Measurements from ENCODE around the gene TRAPPC2L. TPM values are rescaled to one million over a fixed set of nuclear protein-coding genes. Genes with fewer than 3 reads are reported as not detected.

The TRAPPC2L gene, protein sequence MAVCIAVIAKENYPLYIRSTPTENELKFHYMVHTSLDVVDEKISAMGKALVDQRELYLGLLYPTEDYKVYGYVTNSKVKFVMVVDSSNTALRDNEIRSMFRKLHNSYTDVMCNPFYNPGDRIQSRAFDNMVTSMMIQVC
- total RNA-seq (10 to 100 TPM; 20.3 to 65.7 (median 44.2) TPM), polyA plus RNA-seq (10 to 100 TPM; 30.3 to 51.3 TPM)
- long read RNA-seq, donor 1, transcript TRAPPC2L-201 (5 exons, 2,215 nt) = major isoform, 14 of 55 reads
- long read RNA-seq, donor 1, partial matches to known transcripts = 1 of 55 reads
- long read RNA-seq, donor 1, other reads (novel, unspliced or antisense) = 38 of 55 reads
- long read RNA-seq, donor 2, transcript TRAPPC2L-201 (5 exons, 2,215 nt) = major isoform, 14 of 52 reads
- long read RNA-seq, donor 2, transcript TRAPPC2L-209 (5 exons, 1,084 nt) = minor isoform, 6 of 52 reads
- long read RNA-seq, donor 2, partial matches to known transcripts = 0 of 52 reads
- long read RNA-seq, donor 2, other reads (novel, unspliced or antisense) = 28 of 52 reads
- long read RNA-seq, donor 3, transcript TRAPPC2L-201 (5 exons, 2,215 nt) = major isoform, 10 of 30 reads
- long read RNA-seq, donor 3, partial matches to known transcripts = 0 of 30 reads
- long read RNA-seq, donor 3, other reads (novel, unspliced or antisense) = 16 of 30 reads

DNA sequence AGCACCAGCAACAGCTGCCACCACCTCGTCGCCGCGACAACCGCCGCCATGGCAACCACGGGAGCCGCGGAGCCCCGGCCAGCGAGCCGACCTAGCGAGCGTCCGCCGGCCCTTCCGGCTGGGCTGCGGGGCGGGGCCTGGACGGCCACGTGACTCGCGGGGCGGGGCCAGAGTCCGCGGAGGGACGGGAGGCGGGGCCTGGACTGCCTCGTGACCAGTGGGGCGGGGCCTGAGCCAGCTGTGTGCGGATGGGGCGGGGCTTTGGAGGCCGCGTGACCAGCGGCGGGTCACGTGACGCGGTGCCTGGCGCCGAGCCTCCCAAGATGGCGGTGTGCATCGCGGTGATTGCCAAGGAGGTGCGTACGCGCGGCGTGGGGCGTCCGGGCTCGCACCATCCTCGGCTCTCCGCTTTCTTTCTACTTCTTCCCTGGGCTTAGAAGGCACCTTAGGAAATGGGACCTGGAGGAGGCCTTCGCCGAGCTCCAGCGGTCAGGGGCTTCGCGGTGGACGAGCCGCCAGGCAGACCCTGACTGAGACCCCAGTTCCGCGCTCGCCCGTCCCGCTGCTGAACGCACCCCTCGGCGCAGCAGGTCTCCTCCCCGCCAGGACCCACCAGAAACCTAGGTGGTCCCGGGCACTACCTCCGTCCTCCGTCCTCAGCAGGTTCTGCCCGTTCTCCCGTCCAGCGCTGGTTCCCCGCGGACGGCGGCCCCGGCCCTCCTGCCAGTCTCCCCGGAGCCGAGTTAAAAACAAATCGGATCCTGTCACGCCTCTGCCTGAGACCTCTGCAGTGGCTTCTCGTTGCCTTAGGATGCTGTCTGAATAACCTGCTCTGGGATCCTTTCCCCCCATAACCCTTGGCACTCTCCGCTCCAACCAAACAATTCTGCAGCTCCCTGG is at the start of gene TRAPPC2L, which contains the start of gene GALNS:
TSS of gene TRAPPC2L (plus strand) at position 300 of the 900 bp plus-strand sequence. CDS start at position 324, 24 bp downstream.
TSS of gene GALNS (minus strand) at position 120 of the 900 bp plus-strand sequence. CDS start at position 50, 70 bp downstream.
- Histone ChIP-seq H3K4me1 (peaks cover 0 to 52% (median 21%) of the 10 kb centered on the region in 12 donors), H3K27me3 (no peaks in the 10 kb centered on the region), H3K27ac (peak within 1 kb of the TSS in 11 of 12 donors; percentile 53 to 86 (median 81)), H3K9me3 (no peaks in the 10 kb centered on the region), H3K36me3 (peaks cover 0 to 37% (median 32%) of the 10 kb centered on the region in 9 donors), H3K4me3 (peak within 1 kb of the TSS; percentile 63 to 98 (median 90))
- peak in 1 of 2 donors; percentile 88 for TF ChIP-seq POLR2A (IDR thresholded peaks at IDR 0.05)
- TF ChIP-seq, protein P1, sequence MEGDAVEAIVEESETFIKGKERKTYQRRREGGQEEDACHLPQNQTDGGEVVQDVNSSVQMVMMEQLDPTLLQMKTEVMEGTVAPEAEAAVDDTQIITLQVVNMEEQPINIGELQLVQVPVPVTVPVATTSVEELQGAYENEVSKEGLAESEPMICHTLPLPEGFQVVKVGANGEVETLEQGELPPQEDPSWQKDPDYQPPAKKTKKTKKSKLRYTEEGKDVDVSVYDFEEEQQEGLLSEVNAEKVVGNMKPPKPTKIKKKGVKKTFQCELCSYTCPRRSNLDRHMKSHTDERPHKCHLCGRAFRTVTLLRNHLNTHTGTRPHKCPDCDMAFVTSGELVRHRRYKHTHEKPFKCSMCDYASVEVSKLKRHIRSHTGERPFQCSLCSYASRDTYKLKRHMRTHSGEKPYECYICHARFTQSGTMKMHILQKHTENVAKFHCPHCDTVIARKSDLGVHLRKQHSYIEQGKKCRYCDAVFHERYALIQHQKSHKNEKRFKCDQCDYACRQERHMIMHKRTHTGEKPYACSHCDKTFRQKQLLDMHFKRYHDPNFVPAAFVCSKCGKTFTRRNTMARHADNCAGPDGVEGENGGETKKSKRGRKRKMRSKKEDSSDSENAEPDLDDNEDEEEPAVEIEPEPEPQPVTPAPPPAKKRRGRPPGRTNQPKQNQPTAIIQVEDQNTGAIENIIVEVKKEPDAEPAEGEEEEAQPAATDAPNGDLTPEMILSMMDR (IDR thresholded peaks at IDR 0.05) = no peak
- ATAC-seq = peak; percentile 93 to 98 (median 98)
- intact Hi-C loops (cut with DNase I) = loop anchor here in 4 of 10 donors (1.0 to 10.0 kb wide), 7 partner anchors 29 to 360 kb away; partner anchors contain the start of genes ZNF778 (in 2 of the 4) and APRT (in 1 of the 4)
- WGBS, 4 donors = 0 to 1% (median 0%) methylated on average over 46 to 87 of the region's 87 CpGs
- DNase-seq = peak; percentile 98 to 100 (median 99)

GRCh38 chr16:88807142-88807625 is 49.7 kb upstream of the TRAPPC2L start:
- H3K4me3 ChIP-seq = no peak overlapping the region
- H3K4me1 ChIP-seq = peaks cover 0 to 47% (median 23%) of the 10 kb centered on the region in 12 donors
- H3K27ac ChIP-seq = no peak overlapping the region
- intact Hi-C loops (cut with DNase I) = no loop called here
- 88 to 93% (median 91%) methylated on average over 16 to 24 of the region's 24 CpGs for WGBS, 4 donors
- no peaks in the 10 kb centered on the region for H3K27me3 ChIP-seq
- no peak for ATAC-seq
- H3K36me3 ChIP-seq = peaks cover 0 to 28% (median 4%) of the 10 kb centered on the region in 9 donors
- TF ChIP-seq, protein P1 (IDR thresholded peaks at IDR 0.05) = no peak
- TF ChIP-seq POLR2A (IDR thresholded peaks at IDR 0.05) = no peak
- no peaks in the 10 kb centered on the region for H3K9me3 ChIP-seq
- no peak for DNase-seq

- intact Hi-C loops (cut with DNase I) = no loop called here
- DNase-seq = no peak
- no peaks in the 10 kb centered on the region for H3K27me3 ChIP-seq
- ATAC-seq = no peak
- 91 to 95% (median 93%) methylated on average over 14 to 26 of the region's 26 CpGs for WGBS, 4 donors
- no peak for TF ChIP-seq POLR2A (IDR thresholded peaks at IDR 0.05)
- TF ChIP-seq, protein P1 (IDR thresholded peaks at IDR 0.05) = no peak
- H3K27ac ChIP-seq = no peak overlapping the region
- peaks cover 0 to 48% (median 24%) of the 10 kb centered on the region in 12 donors for H3K4me1 ChIP-seq
- no peaks in the 10 kb centered on the region for H3K9me3 ChIP-seq
- no peak overlapping the region for H3K4me3 ChIP-seq
- peaks cover 0 to 28% (median 4%) of the 10 kb centered on the region in 9 donors for H3K36me3 ChIP-seq
Observed at GRCh38 chr16:88807626-88808453, 49.1 kb upstream of the TRAPPC2L start.

Measured in heart left ventricle (tissue), 16 donors.